ENCODE data around the gene ATR. TPM values are rescaled to one million over a fixed set of nuclear protein-coding genes. Genes with fewer than 3 reads are reported as not detected.
A peak's percentile ranks its signal among the peaks of the same experiment; 100 is the strongest.

The ATR gene
- total RNA-seq, 2 donors from 2014 or later = 22.6 to 42.6 TPM

GRCh38 chr3:142523921-142524566 is 54.5 kb downstream of the ATR start:
- peaks cover 48% of the 10 kb centered on the region for H3K36me3 Mint-ChIP-seq (ENCODE audit: low read depth)
- peaks cover 4% of the 10 kb centered on the region for H3K4me1 Mint-ChIP-seq
- no peaks in the 10 kb centered on the region for H3K9me3 Mint-ChIP-seq
- no peak overlapping the region for H3K4me3 Mint-ChIP-seq
- no peak overlapping the region for H3K27ac Mint-ChIP-seq
- no peak for ATAC-seq (replicated peaks)
- no peaks in the 10 kb centered on the region for H3K27me3 Mint-ChIP-seq

DNA sequence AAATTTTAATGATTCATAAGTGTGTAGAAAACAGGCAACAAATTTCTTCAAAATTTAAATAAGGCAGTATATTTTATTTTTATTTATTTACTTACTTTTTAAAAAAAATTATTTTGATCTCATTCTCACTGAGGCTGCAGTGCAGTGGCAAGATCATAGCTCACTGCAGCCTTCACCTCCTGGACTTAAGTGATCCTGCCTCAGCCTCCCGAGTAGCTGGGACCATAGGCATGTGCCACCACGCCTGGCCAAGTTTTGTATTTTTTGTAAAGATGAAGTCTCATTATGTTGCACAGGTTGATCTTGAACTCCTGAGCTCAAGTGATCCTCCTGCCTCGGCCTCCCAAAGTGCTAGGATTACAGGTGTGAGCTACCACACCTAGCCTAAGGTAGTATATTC is 69.5 kb downstream of the ATR start:
- peaks cover 72% of the 10 kb centered on the region for H3K36me3 Mint-ChIP-seq (ENCODE audit: low read depth)
- H3K4me1 Mint-ChIP-seq = no peaks in the 10 kb centered on the region
- H3K4me3 Mint-ChIP-seq = peak overlapping the region; percentile 63
- H3K9me3 Mint-ChIP-seq = no peaks in the 10 kb centered on the region
- peak overlapping the region; percentile 69 for H3K27ac Mint-ChIP-seq
- H3K27me3 Mint-ChIP-seq = no peaks in the 10 kb centered on the region
- ATAC-seq (replicated peaks) = no peak

- H3K27ac Mint-ChIP-seq = no peak overlapping the region
- H3K4me3 Mint-ChIP-seq = no peak overlapping the region
- peaks cover 76% of the 10 kb centered on the region for H3K36me3 Mint-ChIP-seq (ENCODE audit: low read depth)
- no peaks in the 10 kb centered on the region for H3K4me1 Mint-ChIP-seq
- H3K27me3 Mint-ChIP-seq = no peaks in the 10 kb centered on the region
- no peaks in the 10 kb centered on the region for H3K9me3 Mint-ChIP-seq
- ATAC-seq (replicated peaks) = no peak
Measured at GRCh38 chr3:142507241-142507640, 71.3 kb downstream of the ATR start.

DNA sequence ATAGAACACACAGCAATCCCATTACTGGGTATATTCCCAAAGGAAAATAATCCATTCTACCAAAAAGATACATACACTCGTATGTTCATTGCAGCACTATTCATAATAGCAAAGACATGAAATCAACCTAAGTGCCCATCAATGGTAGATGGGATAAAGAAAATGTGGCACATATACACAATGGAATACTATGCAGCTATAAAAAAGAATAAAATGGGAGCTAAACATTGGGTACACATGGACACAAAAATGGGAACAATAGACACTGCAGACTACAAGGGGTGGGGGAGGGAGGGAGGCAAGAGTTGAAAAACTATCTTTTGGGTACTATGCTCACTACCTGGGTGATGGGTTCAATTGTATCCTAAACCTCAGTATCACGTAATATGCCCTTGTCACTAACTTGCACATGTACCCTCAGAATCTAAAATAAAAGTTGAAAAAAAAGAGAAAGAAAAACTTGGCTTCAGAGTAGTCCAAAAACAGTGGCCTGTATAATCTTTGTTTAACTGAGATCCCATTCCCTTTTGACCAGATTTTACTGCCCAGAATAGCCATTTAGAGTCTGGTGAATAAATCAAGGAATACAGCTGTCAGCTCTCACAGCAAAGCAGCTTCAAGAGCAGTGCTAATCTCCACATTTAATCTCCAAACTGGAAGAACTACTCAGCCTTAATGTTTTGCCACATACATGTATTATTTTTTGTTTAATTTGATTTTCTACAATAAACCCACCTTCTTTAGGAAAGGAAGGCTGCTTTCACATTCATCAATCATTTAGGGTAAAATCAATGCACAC is 76.1 kb downstream of the ATR start:
- no peaks in the 10 kb centered on the region for H3K9me3 Mint-ChIP-seq
- peaks cover 95% of the 10 kb centered on the region for H3K36me3 Mint-ChIP-seq (ENCODE audit: low read depth)
- no peaks in the 10 kb centered on the region for H3K27me3 Mint-ChIP-seq
- no peak overlapping the region for H3K27ac Mint-ChIP-seq
- no peak for ATAC-seq (replicated peaks)
- H3K4me1 Mint-ChIP-seq = no peaks in the 10 kb centered on the region
- H3K4me3 Mint-ChIP-seq = no peak overlapping the region

GRCh38 chr3:142501004-142501926 is 77.3 kb downstream of the ATR start:
- Mint-ChIP-seq H3K4me1 (no peaks in the 10 kb centered on the region), H3K9me3 (no peaks in the 10 kb centered on the region), H3K27ac (no peak overlapping the region)

DNA sequence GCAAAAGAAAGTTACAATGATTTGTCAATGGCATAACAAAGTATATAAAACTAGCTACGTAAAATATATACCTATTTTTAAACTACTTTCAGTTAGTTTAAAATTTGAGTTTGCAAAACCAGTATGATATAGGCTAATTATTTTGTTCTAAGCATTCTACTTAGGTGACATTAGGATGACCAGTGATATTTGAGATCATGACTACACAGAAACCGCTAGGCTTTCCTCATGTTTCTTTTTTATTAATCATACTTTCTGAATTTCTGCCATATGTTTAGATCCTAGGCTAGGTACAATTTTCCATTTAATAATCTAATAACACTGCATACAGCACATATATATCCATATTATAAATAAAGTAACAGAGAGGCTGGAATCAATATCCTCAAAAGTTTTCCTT is 78.3 kb downstream of the ATR start:
- Mint-ChIP-seq H3K4me1 (no peaks in the 10 kb centered on the region), H3K27me3 (no peaks in the 10 kb centered on the region), H3K4me3 (no peak overlapping the region), H3K27ac (no peak overlapping the region), H3K36me3 (ENCODE audit: low read depth) (peaks cover 91% of the 10 kb centered on the region), H3K9me3 (no peaks in the 10 kb centered on the region)
- ATAC-seq (replicated peaks) = no peak

More at GRCh38 chr3:142501004-142501926, 77.3 kb downstream of the ATR start:
- H3K36me3 Mint-ChIP-seq (ENCODE audit: low read depth) = peaks cover 92% of the 10 kb centered on the region
- no peaks in the 10 kb centered on the region for H3K27me3 Mint-ChIP-seq
- no peak for ATAC-seq (replicated peaks)
- no peak overlapping the region for H3K4me3 Mint-ChIP-seq

DNA sequence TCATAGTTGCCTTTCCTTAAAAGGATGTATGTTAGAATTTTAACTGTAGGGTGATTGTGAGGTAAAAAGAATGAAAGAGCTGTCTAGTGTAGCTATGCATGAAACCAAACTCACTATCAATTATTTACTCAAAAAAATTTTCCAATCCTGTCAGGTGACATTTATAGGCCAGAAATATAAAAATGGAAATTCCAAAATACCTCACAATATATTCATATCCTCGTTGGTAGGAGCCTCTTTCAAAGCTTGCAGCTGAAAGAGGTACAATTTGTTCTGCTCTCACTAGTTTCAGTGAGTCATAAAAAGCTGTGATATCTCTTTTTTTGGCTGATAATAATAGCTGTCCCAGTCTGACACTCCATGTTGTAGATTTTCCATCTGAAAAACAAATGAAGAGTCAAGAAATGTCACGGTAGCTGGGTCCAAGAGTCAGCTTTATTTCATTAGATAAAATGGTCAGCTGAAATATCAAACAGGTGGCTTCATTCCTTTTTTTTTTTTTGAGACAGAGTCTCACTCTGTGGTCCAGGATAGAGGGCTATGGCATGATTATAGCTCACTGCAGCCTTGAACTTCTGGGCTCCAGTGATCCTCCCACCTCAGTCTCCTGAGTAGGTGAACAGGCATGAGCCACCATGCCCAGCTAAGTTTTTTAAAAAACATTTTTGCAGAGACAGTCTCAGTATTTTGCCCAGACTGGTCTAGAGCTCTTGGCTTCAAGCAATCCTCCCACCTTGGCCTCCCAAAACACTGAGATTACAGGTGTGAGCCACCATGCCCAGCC is 79.9 kb downstream of the ATR start:
- Mint-ChIP-seq H3K27ac (peak overlapping the region; percentile 48), H3K9me3 (no peaks in the 10 kb centered on the region), H3K36me3 (ENCODE audit: low read depth) (peaks cover 91% of the 10 kb centered on the region), H3K4me3 (no peak overlapping the region), H3K4me1 (no peaks in the 10 kb centered on the region), H3K27me3 (no peaks in the 10 kb centered on the region)
- peak; percentile 56 for ATAC-seq (replicated peaks)

- Mint-ChIP-seq H3K4me1 (no peaks in the 10 kb centered on the region), H3K36me3 (ENCODE audit: low read depth) (peaks cover 93% of the 10 kb centered on the region), H3K4me3 (no peak overlapping the region), H3K27me3 (no peaks in the 10 kb centered on the region), H3K27ac (peak overlapping the region; percentile 48), H3K9me3 (no peaks in the 10 kb centered on the region)
- ATAC-seq (replicated peaks) = no peak
Measured at GRCh38 chr3:142497729-142498128, 80.8 kb downstream of the ATR start.

GRCh38 chr3:142495103-142495502 is 83.4 kb downstream of the ATR start:
- Mint-ChIP-seq H3K4me3 (no peak overlapping the region), H3K27ac (no peak overlapping the region), H3K36me3 (ENCODE audit: low read depth) (peaks cover 93% of the 10 kb centered on the region), H3K4me1 (no peaks in the 10 kb centered on the region), H3K27me3 (no peaks in the 10 kb centered on the region), H3K9me3 (no peaks in the 10 kb centered on the region)
- no peak for ATAC-seq (replicated peaks)

GRCh38 chr3:142492184-142492583 is 86.3 kb downstream of the ATR start:
- H3K4me3 Mint-ChIP-seq = no peak overlapping the region
- H3K27ac Mint-ChIP-seq = no peak overlapping the region
- H3K36me3 Mint-ChIP-seq (ENCODE audit: low read depth) = peaks cover 98% of the 10 kb centered on the region
- H3K4me1 Mint-ChIP-seq = no peaks in the 10 kb centered on the region
- ATAC-seq (replicated peaks) = no peak
- H3K27me3 Mint-ChIP-seq = no peaks in the 10 kb centered on the region
- no peaks in the 10 kb centered on the region for H3K9me3 Mint-ChIP-seq

- peaks cover 95% of the 10 kb centered on the region for H3K36me3 Mint-ChIP-seq (ENCODE audit: low read depth)
- no peak overlapping the region for H3K4me3 Mint-ChIP-seq
- H3K27ac Mint-ChIP-seq = no peak overlapping the region
- no peaks in the 10 kb centered on the region for H3K9me3 Mint-ChIP-seq
- no peak for ATAC-seq (replicated peaks)
- no peaks in the 10 kb centered on the region for H3K4me1 Mint-ChIP-seq
- no peaks in the 10 kb centered on the region for H3K27me3 Mint-ChIP-seq
Measured at GRCh38 chr3:142489572-142490323, 88.8 kb downstream of the ATR start.

GRCh38 chr3:142484912-142485435 is 93.6 kb downstream of the ATR start:
- Mint-ChIP-seq H3K9me3 (no peaks in the 10 kb centered on the region), H3K4me1 (no peaks in the 10 kb centered on the region), H3K4me3 (no peak overlapping the region), H3K27me3 (no peaks in the 10 kb centered on the region), H3K36me3 (ENCODE audit: low read depth) (peaks cover 88% of the 10 kb centered on the region), H3K27ac (peak overlapping the region; percentile 46)
- no peak for ATAC-seq (replicated peaks)

- Mint-ChIP-seq H3K9me3 (peaks cover 5% of the 10 kb centered on the region), H3K27me3 (no peaks in the 10 kb centered on the region), H3K4me3 (no peak overlapping the region), H3K4me1 (no peaks in the 10 kb centered on the region), H3K36me3 (ENCODE audit: low read depth) (peaks cover 55% of the 10 kb centered on the region), H3K27ac (no peak overlapping the region)
- ATAC-seq (replicated peaks) = no peak
Measured at GRCh38 chr3:142481196-142481595, 97.3 kb downstream of the ATR start.
